GM06990 (cell line): ENCODE data around the gene NEUROD1.

Experiments used
- DNase-seq: peaks from one replicate; pipeline ENCODE4 v3.0.0-alpha.2; 2011; ENCODE audit not compliant: insufficient read length; ENCODE audit errors: extremely low read depth
- H3K27me3 ChIP-seq: replicated peaks from 2 replicates; pipeline ENCODE4 v1.6.0; 2011; ENCODE audit warnings: low read length; ENCODE audit not compliant: control insufficient read depth, insufficient read depth
- H3K36me3 ChIP-seq: 2 replicates; pipeline ENCODE4 v1.5.1; 2011; ENCODE audit warnings: low read length; ENCODE audit not compliant: control insufficient read depth, insufficient read depth
- H3K4me3 ChIP-seq: replicated peaks from 2 replicates; pipeline ENCODE4 v1.5.1; 2011; ENCODE audit warnings: low read depth, mild to moderate bottlenecking, control low read depth, low read length
- TF ChIP-seq, protein P1 (sequence below): IDR thresholded peaks from 2 replicates; pipeline ENCODE4 v1.5.1; 2011; ENCODE audit warnings: low read length, control low read depth, mild to moderate bottlenecking, inconsistent platforms; ENCODE audit not compliant: insufficient read depth, poor library complexity, severe bottlenecking

The NEUROD1 gene

GRCh38 chr2:181674461-181674860, 5.9 kb downstream of the NEUROD1 start:
- no peaks in the 10 kb centered on the region for H3K27me3 ChIP-seq
- no peak for DNase-seq
- no peaks in the 10 kb centered on the region for H3K36me3 ChIP-seq
- TF ChIP-seq, protein P1, sequence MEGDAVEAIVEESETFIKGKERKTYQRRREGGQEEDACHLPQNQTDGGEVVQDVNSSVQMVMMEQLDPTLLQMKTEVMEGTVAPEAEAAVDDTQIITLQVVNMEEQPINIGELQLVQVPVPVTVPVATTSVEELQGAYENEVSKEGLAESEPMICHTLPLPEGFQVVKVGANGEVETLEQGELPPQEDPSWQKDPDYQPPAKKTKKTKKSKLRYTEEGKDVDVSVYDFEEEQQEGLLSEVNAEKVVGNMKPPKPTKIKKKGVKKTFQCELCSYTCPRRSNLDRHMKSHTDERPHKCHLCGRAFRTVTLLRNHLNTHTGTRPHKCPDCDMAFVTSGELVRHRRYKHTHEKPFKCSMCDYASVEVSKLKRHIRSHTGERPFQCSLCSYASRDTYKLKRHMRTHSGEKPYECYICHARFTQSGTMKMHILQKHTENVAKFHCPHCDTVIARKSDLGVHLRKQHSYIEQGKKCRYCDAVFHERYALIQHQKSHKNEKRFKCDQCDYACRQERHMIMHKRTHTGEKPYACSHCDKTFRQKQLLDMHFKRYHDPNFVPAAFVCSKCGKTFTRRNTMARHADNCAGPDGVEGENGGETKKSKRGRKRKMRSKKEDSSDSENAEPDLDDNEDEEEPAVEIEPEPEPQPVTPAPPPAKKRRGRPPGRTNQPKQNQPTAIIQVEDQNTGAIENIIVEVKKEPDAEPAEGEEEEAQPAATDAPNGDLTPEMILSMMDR = no peak
- H3K4me3 ChIP-seq = no peak overlapping the region

GRCh38 chr2:181673173-181673572, 7.1 kb downstream of the NEUROD1 start:
- Histone ChIP-seq H3K4me3 (no peak overlapping the region), H3K36me3 (no peaks in the 10 kb centered on the region), H3K27me3 (no peaks in the 10 kb centered on the region)
- TF ChIP-seq, protein P1 = no peak
- DNase-seq = no peak

DNA sequence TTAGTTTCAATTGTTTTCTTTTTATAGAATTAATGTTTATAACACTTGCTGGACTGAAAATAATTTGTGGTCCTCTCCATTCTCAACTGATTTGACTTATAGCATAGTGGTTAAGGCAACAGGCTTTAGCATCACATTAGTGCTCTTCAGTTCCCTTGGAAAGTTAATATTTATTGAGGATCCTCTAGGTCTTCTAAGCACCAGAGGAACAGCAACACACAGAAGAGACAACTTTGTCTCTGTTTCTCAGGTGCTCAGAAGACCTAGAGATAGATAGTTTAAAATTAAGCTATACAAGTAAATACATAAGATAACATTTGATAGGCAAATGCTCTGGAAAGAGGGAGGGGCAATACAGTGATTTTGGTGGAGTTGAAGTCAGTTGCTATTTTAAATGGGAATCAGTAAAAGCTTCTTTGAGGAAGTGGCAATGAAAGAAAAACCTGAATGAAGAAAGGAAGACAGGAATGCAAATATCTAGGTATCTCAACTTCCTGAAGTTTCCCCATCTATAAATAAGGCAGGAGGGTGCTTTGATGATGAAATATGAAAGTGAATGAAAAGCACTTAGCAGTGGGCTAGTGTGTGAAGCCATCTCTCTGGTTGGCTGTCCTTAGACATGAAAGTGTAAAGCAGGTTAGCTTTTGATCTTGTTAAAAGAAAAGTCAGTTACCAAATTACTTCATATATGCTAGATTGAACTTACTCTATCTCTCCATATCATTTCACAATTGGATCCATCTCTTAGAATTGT, 7.9 kb downstream of the NEUROD1 start:
- Histone ChIP-seq H3K4me3 (no peak overlapping the region), H3K36me3 (no peaks in the 10 kb centered on the region), H3K27me3 (no peaks in the 10 kb centered on the region)
- no peak for DNase-seq
- TF ChIP-seq, protein P1 = no peak

DNA sequence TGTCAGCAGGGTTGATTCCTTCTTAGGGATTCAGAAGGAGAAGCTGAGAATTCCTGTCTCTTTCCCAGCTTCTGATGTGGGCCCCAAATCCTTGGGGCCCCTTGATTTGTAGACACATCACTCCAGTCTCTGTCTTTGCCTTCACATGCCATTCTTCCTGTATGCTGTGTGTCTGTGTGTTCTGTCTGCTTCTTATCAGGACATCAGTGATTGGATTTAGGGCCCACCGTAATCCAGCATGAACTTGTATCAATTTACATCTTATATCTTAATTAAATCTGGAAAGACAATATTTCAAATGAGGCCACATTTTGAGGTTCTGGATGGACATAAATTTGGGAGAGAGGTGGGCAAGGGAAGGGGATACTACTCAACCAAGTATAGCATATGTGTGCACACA, 9.7 kb downstream of the NEUROD1 start:
- no peak overlapping the region for H3K4me3 ChIP-seq
- DNase-seq = no peak
- no peaks in the 10 kb centered on the region for H3K27me3 ChIP-seq
- TF ChIP-seq, protein P1 = no peak
- no peaks in the 10 kb centered on the region for H3K36me3 ChIP-seq

- TF ChIP-seq, protein P1 = no peak
- DNase-seq = no peak
- Histone ChIP-seq H3K36me3 (no peaks in the 10 kb centered on the region), H3K27me3 (no peaks in the 10 kb centered on the region), H3K4me3 (no peak overlapping the region)
Observed at GRCh38 chr2:181667234-181667633, 13.1 kb downstream of the NEUROD1 start.
